DMS53 (cell line): ENCODE data around the gene PGBD4.

Experiments
- DNase-seq: peaks from one replicate; lab custom pipeline; 2025; lab: John Stamatoyannopoulos, UW

PGBD4 gene

GRCh38 chr15:34101366-34102174 is at the start of gene PGBD4, which contains the start of gene EMC7:
Gene PGBD4, plus strand, starts transcription at chr15:34102083. Its CDS starts 449 bp downstream, at chr15:34102532.
Gene EMC7, minus strand, starts transcription at chr15:34101862. Its CDS starts 23 bp downstream, at chr15:34101839.
- peak; percentile 98 for DNase-seq

- DNase-seq, result no peak
Observed at GRCh38 chr15:34054081-34054707, 47.7 kb upstream of the PGBD4 start.

GRCh38 chr15:34055868-34056595 is 45.9 kb upstream of the PGBD4 start:
- DNase-seq, result no peak

GRCh38 chr15:34056911-34057310 is 45.0 kb upstream of the PGBD4 start:
- DNase-seq, result no peak

GRCh38 chr15:34059476-34059875 is 42.4 kb upstream of the PGBD4 start:
- no peak for DNase-seq

GRCh38 chr15:34059946-34060345 is 41.9 kb upstream of the PGBD4 start:
- DNase-seq, result no peak

GRCh38 chr15:34064438-34064837 is 37.4 kb upstream of the PGBD4 start:
- DNase-seq, result peak; percentile 4

- DNase-seq, result no peak
Observed at GRCh38 chr15:34065261-34065660, 36.6 kb upstream of the PGBD4 start.

GRCh38 chr15:34065941-34066340 is 35.9 kb upstream of the PGBD4 start:
- DNase-seq, result no peak

GRCh38 chr15:34070003-34070402 is 31.9 kb upstream of the PGBD4 start:
- no peak for DNase-seq

- DNase-seq, result no peak
Observed at GRCh38 chr15:34076785-34077184, 25.1 kb upstream of the PGBD4 start.

- DNase-seq, result no peak
Observed at GRCh38 chr15:34078900-34079299, 23.0 kb upstream of the PGBD4 start.

GRCh38 chr15:34079904-34080303 is 22.0 kb upstream of the PGBD4 start:
- DNase-seq, result no peak

GRCh38 chr15:34084086-34084485 is 17.8 kb upstream of the PGBD4 start:
- DNase-seq, result no peak

- no peak for DNase-seq
Observed at GRCh38 chr15:34085746-34086145, 16.1 kb upstream of the PGBD4 start.

GRCh38 chr15:34099914-34100313 is 2.0 kb upstream of the PGBD4 start:
- no peak for DNase-seq

- DNase-seq, result no peak
Observed at GRCh38 chr15:34102175-34102925, 467 bp downstream of the PGBD4 start.

GRCh38 chr15:34106423-34106822 is 4.5 kb downstream of the PGBD4 start:
- no peak for DNase-seq

- no peak for DNase-seq
Observed at GRCh38 chr15:34107315-34107714, 5.4 kb downstream of the PGBD4 start.

GRCh38 chr15:34109797-34110663 is 8.1 kb downstream of the PGBD4 start:
- peak; percentile 54 for DNase-seq

GRCh38 chr15:34111488-34111887 is 9.6 kb downstream of the PGBD4 start:
- DNase-seq, result no peak
